ENCODE results near the gene LSG1.

- TF ChIP-seq CTCF (IDR thresholded peaks at IDR 0.05) (no peak), ZFX (IDR thresholded peaks at IDR 0.05; ENCODE audit: borderline replicate concordance) (no peak)
Measured at GRCh38 chr3:194675680-194676079, 3.7 kb upstream of the LSG1 start.

Measured in 22Rv1 (cell line).